HG03571 (cell line): ENCODE results near the gene ST8SIA3.
"Not testable (repeated sequence)": the region's sequence is repeated elsewhere in the genome, so short reads cannot be mapped to it uniquely, and the experiment has no call there.

ENCODE experiments used
- ATAC-seq: cut with Tn5 transposase; IDR thresholded peaks from one replicate; pipeline ENCODE4 v1.9.1; 2021; ENCODE audit not compliant: unreplicated experiment

Gene ST8SIA3

GRCh38 chr18:57362714-57363113 is 10.4 kb downstream of the ST8SIA3 start:
- no peak for ATAC-seq

GRCh38 chr18:57364460-57364859 is 12.1 kb downstream of the ST8SIA3 start:
- no peak for ATAC-seq

- ATAC-seq, result no peak
Measured at GRCh38 chr18:57366528-57367081, 14.2 kb downstream of the ST8SIA3 start.

GRCh38 chr18:57372444-57372843 is 20.1 kb downstream of the ST8SIA3 start:
- no peak for ATAC-seq

GRCh38 chr18:57373017-57373416 is 20.7 kb downstream of the ST8SIA3 start:
- ATAC-seq, result no peak

GRCh38 chr18:57376503-57376902 is 24.1 kb downstream of the ST8SIA3 start:
- ATAC-seq, result no peak

GRCh38 chr18:57389271-57389670 is 36.9 kb downstream of the ST8SIA3 start:
- ATAC-seq, result no peak

GRCh38 chr18:57390044-57390443 is 37.7 kb downstream of the ST8SIA3 start:
- ATAC-seq, result no peak

GRCh38 chr18:57394749-57395148 is 42.4 kb downstream of the ST8SIA3 start:
- not testable (repeated sequence) for ATAC-seq

- ATAC-seq, result not testable (repeated sequence)
Measured at GRCh38 chr18:57396831-57397230, 44.5 kb downstream of the ST8SIA3 start.

- no peak for ATAC-seq
Measured at GRCh38 chr18:57397440-57398132, 45.2 kb downstream of the ST8SIA3 start.

- ATAC-seq, result no peak
Measured at GRCh38 chr18:57404345-57404744, 52.0 kb downstream of the ST8SIA3 start.

- no peak for ATAC-seq
Measured at GRCh38 chr18:57409650-57410049, 57.3 kb downstream of the ST8SIA3 start.

GRCh38 chr18:57410749-57411148 is 58.4 kb downstream of the ST8SIA3 start:
- no peak for ATAC-seq

GRCh38 chr18:57416542-57416941 is 64.2 kb downstream of the ST8SIA3 start:
- ATAC-seq, result no peak
